Measurements from ENCODE around the gene ZNF598. TPM values are rescaled to one million over a fixed set of nuclear protein-coding genes. Genes with fewer than 3 reads are reported as not detected.
A peak's percentile ranks its signal among the peaks of the same experiment; 100 is the strongest.

Gene ZNF598
- total RNA-seq, 1 experiment from 2014 or later, result 57.4 TPM

DNA sequence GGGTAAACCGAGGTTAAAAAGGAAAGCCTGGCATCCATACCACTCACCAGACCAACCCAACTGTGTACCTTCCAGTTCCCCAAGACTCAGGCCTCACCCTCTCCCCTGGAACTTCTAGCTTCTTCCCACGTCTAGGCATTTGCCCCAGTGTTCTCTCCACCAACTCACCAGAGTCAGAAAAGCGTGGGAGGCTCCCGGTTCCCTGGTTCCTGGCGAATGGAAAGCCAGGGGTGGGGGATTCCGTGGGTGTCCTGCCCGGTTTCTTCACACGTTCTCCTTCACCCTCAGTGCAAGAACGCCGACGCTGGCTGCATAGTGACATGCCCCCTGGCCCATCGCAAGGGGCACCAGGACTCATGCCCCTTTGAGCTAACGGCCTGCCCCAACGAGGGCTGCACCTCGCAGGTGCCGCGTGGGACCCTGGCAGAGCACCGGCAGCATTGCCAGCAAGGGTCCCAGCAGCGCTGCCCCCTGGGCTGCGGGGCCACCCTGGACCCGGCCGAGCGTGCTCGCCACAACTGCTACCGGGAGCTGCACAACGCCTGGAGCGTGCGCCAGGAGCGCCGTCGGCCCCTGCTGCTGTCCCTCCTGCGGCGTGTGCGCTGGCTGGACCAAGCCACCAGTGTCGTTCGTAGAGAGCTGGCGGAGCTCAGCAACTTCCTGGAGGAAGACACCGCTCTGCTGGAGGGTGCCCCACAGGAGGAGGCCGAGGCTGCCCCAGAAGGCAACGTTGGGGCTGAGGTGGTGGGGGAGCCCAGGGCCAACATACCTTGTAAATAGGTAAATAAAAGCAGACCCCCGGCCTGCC, 41.3 kb downstream of the ZNF598 start:
- Histone ChIP-seq H3K79me2 (ENCODE audit: insufficient read depth, low read length) (peaks cover 55% of the 10 kb centered on the region), H4K20me1 (ENCODE audit: insufficient read depth) (peaks cover 6% of the 10 kb centered on the region; the same call in 1 of the 2 replicates), H3K4me2 (ENCODE audit: low read length) (no peak overlapping the region), H3K36me3 (ENCODE audit: control insufficient read depth in 1 of 2, insufficient read depth in 2 of 2, low read length in 2 of 2) (peaks cover 4 to 9% of the 10 kb centered on the region in 2 experiments; a peak in 3 of 4 replicates), H3K4me1 (ENCODE audit: control insufficient read depth in 1 of 2, insufficient read depth in 2 of 2, low read length in 2 of 2) (peaks cover 7 to 20% of the 10 kb centered on the region in 2 experiments), H3K9me2 (ENCODE audit: insufficient read depth) (no peaks in the 10 kb centered on the region), H3K9me3 (ENCODE audit: control insufficient read depth in 1 of 2, insufficient read depth in 1 of 2, low read depth in 1 of 2, low read length in 2 of 2) (no peaks in the 10 kb centered on the region), H3K27ac (ENCODE audit: low read depth, low read length) (0 out of 2 replicates have a peak overlapping the region, but pooled peaks have one; percentile 13), H2AFZ (ENCODE audit: low read depth, low read length, poor library complexity, severe bottlenecking) (no peak overlapping the region), H3K9ac (ENCODE audit: low read length) (no peak overlapping the region), H3K27me3 (ENCODE audit: insufficient read depth, low read length) (no peaks in the 10 kb centered on the region), H3K4me3 (replicated peaks in 1 of 2; ENCODE audit: low read depth in 1 of 2, low read length in 2 of 2) (no peak overlapping the region)
- intact Hi-C loops (cut with micrococcal nuclease), result no loop called here
- no peak for TF ChIP-seq EGR1 (IDR thresholded peaks at IDR 0.05; ENCODE audit: low read depth)
- TF ChIP-seq EZH2 (IDR thresholded peaks at IDR 0.05), result no peak
- TF ChIP-seq RAD21 (IDR thresholded peaks at IDR 0.05; ENCODE audit: low read depth), result no peak
- TF ChIP-seq POLR2AphosphoS5 (IDR thresholded peaks at IDR 0.05; ENCODE audit: low read depth, low read length), result no peak
- TF ChIP-seq CEBPB (IDR thresholded peaks at IDR 0.05; ENCODE audit: low read depth), result no peak
- TF ChIP-seq SIN3A (IDR thresholded peaks at IDR 0.05; ENCODE audit: low read depth), result no peak
- ATAC-seq, result no peak
- ChIA-PET POLR2A (interaction anchor here (4.0 to 5.9 kb wide), 2 partner anchors 7 to 12 kb away, joined by 21 to 104 read pairs; partner anchors contain the start of genes GFER and NOXO1), RAD21 (ENCODE audit: low non-redundant PET in 1 of 2, low total read pairs in 2 of 2, uncharacterized antibody in 2 of 2, unreplicated experiment in 2 of 2) (no interaction called here), CTCF (no interaction called here)
- no TSS peak for BruUV-seq (replicated peaks)
- no peak for DNase-seq (ENCODE audit: low read depth, low spot score)

DNA sequence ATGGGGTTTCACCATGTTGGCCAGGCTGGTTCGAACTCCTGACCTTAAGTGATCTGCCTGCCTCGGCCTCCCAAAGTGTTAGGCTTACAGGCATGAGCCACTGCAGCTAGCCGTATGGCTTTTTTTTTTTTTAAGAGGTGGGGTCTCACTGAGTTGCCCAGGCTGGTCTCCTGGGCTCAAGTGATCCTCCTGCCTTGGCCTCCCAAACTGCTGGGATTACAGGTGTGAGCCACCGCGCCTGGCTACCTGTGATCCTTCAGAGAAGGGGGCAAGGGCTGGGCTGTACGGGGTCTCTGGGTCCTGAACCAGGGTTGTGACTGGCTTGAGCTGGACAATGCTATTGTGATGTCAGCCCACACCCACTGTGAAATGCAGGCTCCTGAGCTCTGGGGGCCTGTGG, 43.2 kb downstream of the ZNF598 start, which contains the start of gene RNF151:
TSS of gene RNF151 (plus strand) at position 397 of the 400 bp plus-strand sequence. CDS start 26 bp downstream, outside the sequence.
- CTCF ChIA-PET, result no interaction called here
- H2AFZ ChIP-seq (ENCODE audit: low read depth, low read length, poor library complexity, severe bottlenecking), result no peak within 1 kb of the TSS
- H3K27me3 ChIP-seq (ENCODE audit: insufficient read depth, low read length), result no peaks in the 10 kb centered on the region
- no peaks in the 10 kb centered on the region for H3K9me3 ChIP-seq (ENCODE audit: control insufficient read depth in 1 of 2, insufficient read depth in 1 of 2, low read depth in 1 of 2, low read length in 2 of 2)
- DNase-seq (ENCODE audit: low read depth, low spot score), result no peak
- H3K9ac ChIP-seq (ENCODE audit: low read length), result peak within 1 kb of the TSS; percentile 93
- peak within 1 kb of the TSS; percentile 94 for H3K27ac ChIP-seq (ENCODE audit: low read depth, low read length)
- intact Hi-C loops (cut with micrococcal nuclease), result no loop called here
- POLR2A ChIA-PET, result interaction anchor here (5.9 kb wide), 1 partner anchor 14 kb away, joined by 104 read pairs; the partner anchor contains the start of genes GFER and NOXO1
- H3K36me3 ChIP-seq (ENCODE audit: control insufficient read depth in 1 of 2, insufficient read depth in 2 of 2, low read length in 2 of 2), result peaks cover 6 to 20% of the 10 kb centered on the region in 2 experiments
- H3K79me2 ChIP-seq (ENCODE audit: insufficient read depth, low read length), result peaks cover 58% of the 10 kb centered on the region
- peaks cover 5 to 32% of the 10 kb centered on the region in 2 experiments; a peak in 3 of 4 replicates for H3K4me1 ChIP-seq (ENCODE audit: control insufficient read depth in 1 of 2, insufficient read depth in 2 of 2, low read length in 2 of 2)
- H3K4me2 ChIP-seq (ENCODE audit: low read length), result peak within 1 kb of the TSS; percentile 87
- H3K4me3 ChIP-seq (replicated peaks in 1 of 2; ENCODE audit: low read depth in 1 of 2, low read length in 2 of 2), result peak within 1 kb of the TSS; percentile 65 to 73
- no peak for ATAC-seq
- no TSS peak for BruUV-seq (replicated peaks)
- no peaks in the 10 kb centered on the region for H3K9me2 ChIP-seq (ENCODE audit: insufficient read depth)
- H4K20me1 ChIP-seq (ENCODE audit: insufficient read depth), result peaks cover 11% of the 10 kb centered on the region; the same call in 1 of the 2 replicates
- RAD21 ChIA-PET (ENCODE audit: low non-redundant PET in 1 of 2, low total read pairs in 2 of 2, uncharacterized antibody in 2 of 2, unreplicated experiment in 2 of 2), result no interaction called here
- no peak for TF ChIP-seq TCF7L2 (IDR thresholded peaks at IDR 0.05; ENCODE audit: borderline replicate concordance, extremely low read depth, insufficient read depth, insufficient read length)
- no peak for TF ChIP-seq FOSL1 (IDR thresholded peaks at IDR 0.05; ENCODE audit: low read depth)
- no peak for TF ChIP-seq YY1 (IDR thresholded peaks at IDR 0.05; ENCODE audit: extremely low read depth, insufficient replicate concordance, low read depth, low read length)
- TF ChIP-seq JUND (IDR thresholded peaks at IDR 0.05), result no peak
- TF ChIP-seq, protein P1, sequence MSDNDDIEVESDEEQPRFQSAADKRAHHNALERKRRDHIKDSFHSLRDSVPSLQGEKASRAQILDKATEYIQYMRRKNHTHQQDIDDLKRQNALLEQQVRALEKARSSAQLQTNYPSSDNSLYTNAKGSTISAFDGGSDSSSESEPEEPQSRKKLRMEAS (IDR thresholded peaks at IDR 0.05), result no peak
- no peak for TF ChIP-seq RAD21 (IDR thresholded peaks at IDR 0.05; ENCODE audit: low read depth)
- TF ChIP-seq, protein P2, sequence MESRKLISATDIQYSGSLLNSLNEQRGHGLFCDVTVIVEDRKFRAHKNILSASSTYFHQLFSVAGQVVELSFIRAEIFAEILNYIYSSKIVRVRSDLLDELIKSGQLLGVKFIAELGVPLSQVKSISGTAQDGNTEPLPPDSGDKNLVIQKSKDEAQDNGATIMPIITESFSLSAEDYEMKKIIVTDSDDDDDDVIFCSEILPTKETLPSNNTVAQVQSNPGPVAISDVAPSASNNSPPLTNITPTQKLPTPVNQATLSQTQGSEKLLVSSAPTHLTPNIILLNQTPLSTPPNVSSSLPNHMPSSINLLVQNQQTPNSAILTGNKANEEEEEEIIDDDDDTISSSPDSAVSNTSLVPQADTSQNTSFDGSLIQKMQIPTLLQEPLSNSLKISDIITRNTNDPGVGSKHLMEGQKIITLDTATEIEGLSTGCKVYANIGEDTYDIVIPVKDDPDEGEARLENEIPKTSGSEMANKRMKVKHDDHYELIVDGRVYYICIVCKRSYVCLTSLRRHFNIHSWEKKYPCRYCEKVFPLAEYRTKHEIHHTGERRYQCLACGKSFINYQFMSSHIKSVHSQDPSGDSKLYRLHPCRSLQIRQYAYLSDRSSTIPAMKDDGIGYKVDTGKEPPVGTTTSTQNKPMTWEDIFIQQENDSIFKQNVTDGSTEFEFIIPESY (IDR thresholded peaks at IDR 0.05; ENCODE audit: extremely low read depth, insufficient replicate concordance, low read length), result no peak
- TF ChIP-seq EZH2phosphoT487 (IDR thresholded peaks at IDR 0.05; ENCODE audit: borderline replicate concordance), result no peak
- TF ChIP-seq SP1 (IDR thresholded peaks at IDR 0.05; ENCODE audit: low read depth), result no peak
